ENCODE data around the gene VWA3B. TPM values are rescaled to one million over a fixed set of nuclear protein-coding genes. Genes with fewer than 3 reads are reported as not detected.

Gene VWA3B
- total RNA-seq, 1 experiment from 2014 or later, result not detected

DNA sequence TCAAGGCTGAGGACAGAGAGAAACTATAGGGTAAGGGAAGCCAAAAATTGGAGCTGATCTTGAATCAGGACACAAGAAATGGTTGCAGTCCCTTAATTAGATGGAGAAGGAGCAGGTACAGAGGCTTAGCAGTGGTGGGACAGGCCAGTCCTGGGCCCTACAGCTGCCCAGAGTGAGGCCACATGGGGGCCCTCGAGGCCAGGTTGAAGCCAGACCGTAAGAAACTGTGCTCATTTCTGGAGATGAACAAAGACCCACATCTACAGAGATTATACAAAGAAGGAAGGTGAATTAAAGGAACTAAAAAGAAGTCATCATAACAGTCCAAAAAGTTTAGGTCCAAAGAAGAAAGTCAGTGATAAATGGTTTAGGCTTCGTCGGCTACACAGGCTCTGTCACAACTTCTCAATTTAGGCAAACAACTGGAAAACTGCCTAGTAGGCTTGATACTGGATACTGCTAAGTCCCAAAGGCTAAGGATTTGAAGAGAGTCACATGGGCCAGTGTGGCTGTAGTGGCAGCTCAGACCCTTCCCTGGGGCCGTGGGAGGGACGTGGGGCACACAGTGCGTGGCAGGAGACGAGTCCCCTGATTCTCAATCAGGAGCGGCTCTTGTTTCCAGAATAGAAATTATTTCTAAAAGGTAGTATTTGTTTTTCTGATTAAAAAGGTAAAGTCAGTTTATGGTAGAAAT, 208.9 kb downstream of the VWA3B start:
- H3K9ac ChIP-seq (ENCODE audit: low read length), result no peak overlapping the region
- DNase-seq, result no peak
- H3K9me2 ChIP-seq (replicated peaks; ENCODE audit: insufficient read depth, low read length), result no peaks in the 10 kb centered on the region
- H3K79me2 ChIP-seq (ENCODE audit: low read length), result no peaks in the 10 kb centered on the region
- no peak overlapping the region for H3K4me2 ChIP-seq (ENCODE audit: low read depth, low read length, poor library complexity, severe bottlenecking)
- H4K20me1 ChIP-seq (ENCODE audit: insufficient read depth, low read depth, low read length), result no peaks in the 10 kb centered on the region
- no peak overlapping the region for H3K27ac ChIP-seq (ENCODE audit: low read length)
- no peaks in the 10 kb centered on the region for H3K9me3 ChIP-seq (ENCODE audit: low read length)
- no peak overlapping the region for H2AFZ ChIP-seq (ENCODE audit: low read length)
- no peaks in the 10 kb centered on the region for H3K4me1 ChIP-seq (ENCODE audit: low read length)
- H3K4me3 ChIP-seq (ENCODE audit: low read length), result no peak overlapping the region
- no peaks in the 10 kb centered on the region for H3K27me3 ChIP-seq (ENCODE audit: low read length)
- H3K36me3 ChIP-seq (ENCODE audit: insufficient read depth, low read length), result no peaks in the 10 kb centered on the region

DNA sequence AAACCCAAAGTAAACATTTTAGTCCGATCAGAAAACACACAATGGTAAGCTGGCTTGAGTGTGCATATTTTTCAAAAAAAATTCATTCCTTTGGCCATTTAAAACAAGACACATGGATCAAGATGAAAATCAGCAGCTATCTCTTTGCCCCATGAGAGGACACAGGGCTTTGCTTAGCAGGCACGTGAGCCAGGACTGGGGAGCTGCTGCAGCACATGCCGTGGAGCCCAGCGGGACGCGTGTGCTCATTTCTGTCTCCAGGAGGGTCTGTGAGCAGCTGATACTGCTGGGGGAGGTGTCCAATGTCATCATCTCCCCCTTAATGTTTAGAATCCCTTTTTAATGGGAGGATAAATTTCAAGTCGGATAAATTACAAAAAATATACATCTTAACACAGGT, 209.5 kb downstream of the VWA3B start:
- no peaks in the 10 kb centered on the region for H3K4me1 ChIP-seq (ENCODE audit: low read length)
- no peak overlapping the region for H3K9ac ChIP-seq (ENCODE audit: low read length)
- H3K27ac ChIP-seq (ENCODE audit: low read length), result no peak overlapping the region
- no peaks in the 10 kb centered on the region for H3K36me3 ChIP-seq (ENCODE audit: insufficient read depth, low read length)
- no peaks in the 10 kb centered on the region for H3K27me3 ChIP-seq (ENCODE audit: low read length)
- no peak overlapping the region for H3K4me3 ChIP-seq (ENCODE audit: low read length)
- H3K9me2 ChIP-seq (replicated peaks; ENCODE audit: insufficient read depth, low read length), result no peaks in the 10 kb centered on the region
- DNase-seq, result no peak
- H2AFZ ChIP-seq (ENCODE audit: low read length), result no peak overlapping the region
- no peaks in the 10 kb centered on the region for H3K79me2 ChIP-seq (ENCODE audit: low read length)
- H3K4me2 ChIP-seq (ENCODE audit: low read depth, low read length, poor library complexity, severe bottlenecking), result no peak overlapping the region
- no peaks in the 10 kb centered on the region for H4K20me1 ChIP-seq (ENCODE audit: insufficient read depth, low read depth, low read length)
- H3K9me3 ChIP-seq (ENCODE audit: low read length), result no peaks in the 10 kb centered on the region

DNA sequence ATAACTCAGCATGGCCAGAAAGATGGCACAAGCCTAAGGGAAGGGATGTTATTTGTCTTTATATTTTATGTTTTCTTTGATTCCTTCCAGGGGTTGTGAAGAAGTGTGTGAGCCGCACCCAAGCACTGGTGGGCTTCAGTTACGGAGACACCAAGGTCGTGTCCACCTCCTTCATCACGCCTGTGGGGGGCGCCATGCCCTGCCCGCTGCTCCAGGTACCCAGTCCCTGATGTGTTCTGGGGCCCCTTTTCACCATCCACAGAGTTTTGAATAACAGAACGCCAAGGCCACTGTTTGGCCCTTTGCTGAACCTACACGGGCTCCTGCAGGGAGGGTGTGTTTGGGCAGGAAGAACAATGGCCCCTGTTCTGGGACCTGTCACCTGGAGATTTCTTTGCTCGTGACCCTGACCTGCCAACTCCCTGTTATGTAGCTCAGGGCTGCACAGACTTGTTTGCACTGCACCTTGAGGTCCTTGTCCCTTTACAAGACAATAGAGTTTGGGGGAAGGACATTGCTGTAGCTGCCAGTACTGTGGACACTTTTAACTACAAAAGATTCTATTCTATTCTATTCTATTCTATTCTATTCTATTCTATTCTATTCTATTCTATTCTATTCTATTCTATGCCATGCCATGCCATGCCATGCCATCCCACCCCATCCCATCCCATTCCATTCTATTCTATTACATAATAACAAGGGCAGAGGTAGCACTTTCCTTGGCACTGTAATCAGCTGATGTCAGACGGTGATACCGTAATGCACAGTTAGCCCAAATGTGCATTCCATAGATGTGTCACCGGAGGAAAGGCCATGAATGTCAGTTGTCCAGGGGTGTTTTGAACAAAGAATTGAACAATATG, 211.1 kb downstream of the VWA3B start:
- Histone ChIP-seq H3K27ac (ENCODE audit: low read length) (no peak overlapping the region), H3K79me2 (ENCODE audit: low read length) (no peaks in the 10 kb centered on the region), H3K27me3 (ENCODE audit: low read length) (peaks cover 3% of the 10 kb centered on the region; the same call in 1 of the 2 replicates), H3K36me3 (ENCODE audit: insufficient read depth, low read length) (no peaks in the 10 kb centered on the region), H3K4me2 (ENCODE audit: low read depth, low read length, poor library complexity, severe bottlenecking) (no peak overlapping the region), H4K20me1 (ENCODE audit: insufficient read depth, low read depth, low read length) (no peaks in the 10 kb centered on the region), H3K9me2 (replicated peaks; ENCODE audit: insufficient read depth, low read length) (no peaks in the 10 kb centered on the region), H3K4me1 (ENCODE audit: low read length) (no peaks in the 10 kb centered on the region), H3K9me3 (ENCODE audit: low read length) (no peaks in the 10 kb centered on the region), H3K4me3 (ENCODE audit: low read length) (no peak overlapping the region), H3K9ac (ENCODE audit: low read length) (no peak overlapping the region), H2AFZ (ENCODE audit: low read length) (no peak overlapping the region)
- no peak for DNase-seq

DNA sequence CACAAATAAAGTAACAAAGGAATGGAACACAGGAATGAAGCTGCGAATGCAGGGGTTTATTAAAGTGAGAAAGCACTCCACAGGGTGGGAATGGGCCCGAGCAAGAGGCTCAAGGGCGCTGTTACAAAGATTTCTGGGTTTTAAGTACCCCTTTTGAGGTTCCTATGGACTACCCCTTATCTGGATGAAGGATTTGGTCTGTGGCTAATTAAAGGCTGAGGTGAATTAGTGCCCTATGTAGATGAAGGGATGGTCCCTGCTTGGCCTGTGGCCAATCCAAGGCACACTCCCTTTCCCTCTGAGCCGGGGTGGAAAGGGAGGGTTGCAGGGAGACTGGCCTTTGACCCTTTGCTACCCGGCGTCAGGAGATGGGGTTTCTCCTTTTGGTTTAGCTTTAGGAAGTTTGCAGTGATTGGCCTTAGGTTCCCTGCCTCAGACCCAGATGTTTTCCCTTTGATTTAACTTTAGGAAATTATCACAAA, 211.8 kb downstream of the VWA3B start:
- H3K36me3 ChIP-seq (ENCODE audit: insufficient read depth, low read length), result no peaks in the 10 kb centered on the region
- H2AFZ ChIP-seq (ENCODE audit: low read length), result no peak overlapping the region
- H3K9me3 ChIP-seq (ENCODE audit: low read length), result no peaks in the 10 kb centered on the region
- no peak overlapping the region for H3K4me3 ChIP-seq (ENCODE audit: low read length)
- no peak for DNase-seq
- H3K4me1 ChIP-seq (ENCODE audit: low read length), result no peaks in the 10 kb centered on the region
- no peak overlapping the region for H3K9ac ChIP-seq (ENCODE audit: low read length)
- no peak overlapping the region for H3K4me2 ChIP-seq (ENCODE audit: low read depth, low read length, poor library complexity, severe bottlenecking)
- H3K9me2 ChIP-seq (replicated peaks; ENCODE audit: insufficient read depth, low read length), result no peaks in the 10 kb centered on the region
- no peaks in the 10 kb centered on the region for H4K20me1 ChIP-seq (ENCODE audit: insufficient read depth, low read depth, low read length)
- no peaks in the 10 kb centered on the region for H3K79me2 ChIP-seq (ENCODE audit: low read length)
- peaks cover 3% of the 10 kb centered on the region; the same call in 1 of the 2 replicates for H3K27me3 ChIP-seq (ENCODE audit: low read length)
- H3K27ac ChIP-seq (ENCODE audit: low read length), result no peak overlapping the region

DNA sequence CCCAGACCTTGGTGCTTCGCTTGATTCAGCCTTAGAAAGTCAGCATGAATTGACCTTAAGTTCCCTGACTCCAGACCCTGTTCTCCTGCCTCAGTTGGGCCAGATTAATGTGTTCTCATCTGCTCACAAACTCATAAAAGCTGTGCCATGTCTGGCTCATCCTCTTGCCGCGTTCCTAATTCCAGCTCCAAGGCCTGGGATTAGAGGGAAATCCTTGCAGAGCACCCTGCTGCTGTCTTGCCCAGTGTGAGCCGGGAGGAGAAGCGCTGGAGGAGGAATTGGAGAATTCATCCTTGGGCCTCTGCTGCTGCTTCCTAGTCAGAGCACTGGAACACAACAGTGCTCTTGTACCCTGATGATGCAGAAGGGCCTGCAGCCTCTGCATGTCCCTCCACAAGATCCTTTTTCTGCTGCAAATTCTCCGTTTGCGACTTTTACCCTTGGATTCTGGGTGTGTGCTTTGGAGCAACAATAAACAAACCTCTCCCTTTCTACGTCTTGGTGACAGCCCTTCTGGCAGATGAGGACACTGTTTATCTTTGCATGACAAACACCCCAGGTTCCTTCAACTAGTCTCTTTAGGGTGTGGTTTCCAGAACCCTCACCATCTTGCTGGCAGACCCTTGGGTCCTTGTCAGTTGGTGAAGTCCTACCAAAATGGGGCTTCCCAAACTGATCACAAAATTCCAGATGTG, 212.4 kb downstream of the VWA3B start:
- Histone ChIP-seq H3K27me3 (ENCODE audit: low read length) (peaks cover 3% of the 10 kb centered on the region; the same call in 1 of the 2 replicates), H3K9me2 (replicated peaks; ENCODE audit: insufficient read depth, low read length) (no peaks in the 10 kb centered on the region), H4K20me1 (ENCODE audit: insufficient read depth, low read depth, low read length) (no peaks in the 10 kb centered on the region), H3K4me3 (ENCODE audit: low read length) (no peak overlapping the region), H3K79me2 (ENCODE audit: low read length) (no peaks in the 10 kb centered on the region), H3K27ac (ENCODE audit: low read length) (no peak overlapping the region), H3K4me2 (ENCODE audit: low read depth, low read length, poor library complexity, severe bottlenecking) (no peak overlapping the region), H3K9me3 (ENCODE audit: low read length) (no peaks in the 10 kb centered on the region), H2AFZ (ENCODE audit: low read length) (no peak overlapping the region), H3K36me3 (ENCODE audit: insufficient read depth, low read length) (no peaks in the 10 kb centered on the region), H3K9ac (ENCODE audit: low read length) (no peak overlapping the region), H3K4me1 (ENCODE audit: low read length) (no peaks in the 10 kb centered on the region)
- no peak for DNase-seq

DNA sequence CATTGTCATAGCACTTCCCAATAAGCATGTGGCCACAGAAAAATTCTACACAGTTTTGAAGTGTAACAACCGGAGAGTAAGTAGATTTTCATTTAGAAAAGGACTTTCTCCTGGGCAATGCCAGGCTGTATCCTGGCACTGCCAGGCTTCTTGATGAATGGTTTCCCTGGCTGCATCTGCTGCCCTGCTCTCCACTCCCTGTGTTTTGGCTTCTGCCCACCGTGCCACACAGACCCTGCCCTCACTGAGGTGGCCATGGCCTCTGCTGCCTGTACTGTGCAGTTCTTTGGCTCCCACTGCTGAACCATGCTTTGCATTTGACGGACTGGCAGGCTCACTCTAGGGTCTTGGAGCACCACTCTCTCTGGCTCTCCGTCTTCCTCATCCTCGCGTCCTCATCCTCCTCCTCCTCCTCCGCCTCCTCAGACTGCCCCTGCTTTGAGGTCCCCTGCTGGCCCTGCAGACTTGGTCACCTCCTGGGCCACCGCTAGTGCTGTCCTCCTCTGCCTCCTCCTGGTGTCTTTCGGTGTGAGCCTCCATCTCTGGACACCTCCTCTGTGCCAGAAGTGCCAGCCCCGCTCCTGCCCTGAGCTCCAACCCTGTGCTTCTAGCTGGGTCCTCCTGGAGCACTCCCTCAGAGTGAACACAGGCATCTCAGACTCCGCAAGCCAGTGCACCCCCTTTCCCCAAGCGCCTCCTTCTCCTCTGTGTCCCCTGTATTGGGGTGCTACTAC, 213.3 kb downstream of the VWA3B start:
- H3K36me3 ChIP-seq (ENCODE audit: insufficient read depth, low read length), result no peaks in the 10 kb centered on the region
- H3K4me3 ChIP-seq (ENCODE audit: low read length), result no peak overlapping the region
- H3K9ac ChIP-seq (ENCODE audit: low read length), result no peak overlapping the region
- no peaks in the 10 kb centered on the region for H3K9me3 ChIP-seq (ENCODE audit: low read length)
- H3K27me3 ChIP-seq (ENCODE audit: low read length), result peaks cover 3% of the 10 kb centered on the region; the same call in 1 of the 2 replicates
- H2AFZ ChIP-seq (ENCODE audit: low read length), result no peak overlapping the region
- no peaks in the 10 kb centered on the region for H3K79me2 ChIP-seq (ENCODE audit: low read length)
- H3K4me2 ChIP-seq (ENCODE audit: low read depth, low read length, poor library complexity, severe bottlenecking), result no peak overlapping the region
- no peaks in the 10 kb centered on the region for H4K20me1 ChIP-seq (ENCODE audit: insufficient read depth, low read depth, low read length)
- H3K4me1 ChIP-seq (ENCODE audit: low read length), result no peaks in the 10 kb centered on the region
- no peak for DNase-seq
- H3K9me2 ChIP-seq (replicated peaks; ENCODE audit: insufficient read depth, low read length), result no peaks in the 10 kb centered on the region
- H3K27ac ChIP-seq (ENCODE audit: low read length), result no peak overlapping the region

DNA sequence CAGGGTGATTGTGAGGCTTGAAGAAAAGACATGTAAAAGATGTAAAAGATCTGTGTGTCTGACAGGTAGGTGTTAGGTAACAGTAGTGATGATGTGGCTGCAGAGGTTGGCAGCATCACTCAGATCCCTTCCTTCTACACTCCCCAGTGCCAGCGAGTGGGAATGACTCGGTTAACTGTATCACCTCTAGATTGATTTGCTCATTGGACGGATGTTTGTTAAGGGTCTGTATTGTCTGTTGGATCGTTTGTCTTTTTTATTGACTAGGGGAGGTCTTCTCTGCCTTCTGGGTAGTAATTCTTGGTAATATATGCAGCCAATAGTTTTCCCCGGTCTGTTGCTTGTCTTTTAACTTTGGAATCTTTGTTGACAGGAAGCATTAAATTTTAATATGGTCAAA, 214.5 kb downstream of the VWA3B start:
- Histone ChIP-seq H3K9ac (ENCODE audit: low read length) (no peak overlapping the region), H3K27ac (ENCODE audit: low read length) (no peak overlapping the region), H3K4me3 (ENCODE audit: low read length) (no peak overlapping the region), H3K9me3 (ENCODE audit: low read length) (no peaks in the 10 kb centered on the region), H3K4me2 (ENCODE audit: low read depth, low read length, poor library complexity, severe bottlenecking) (no peak overlapping the region), H3K79me2 (ENCODE audit: low read length) (no peaks in the 10 kb centered on the region), H2AFZ (ENCODE audit: low read length) (no peak overlapping the region), H3K4me1 (ENCODE audit: low read length) (no peaks in the 10 kb centered on the region; the same call in 1 of the 2 replicates), H3K36me3 (ENCODE audit: insufficient read depth, low read length) (no peaks in the 10 kb centered on the region), H4K20me1 (ENCODE audit: insufficient read depth, low read depth, low read length) (no peaks in the 10 kb centered on the region), H3K27me3 (ENCODE audit: low read length) (peaks cover 3% of the 10 kb centered on the region; the same call in 1 of the 2 replicates), H3K9me2 (replicated peaks; ENCODE audit: insufficient read depth, low read length) (no peaks in the 10 kb centered on the region)
- DNase-seq, result no peak

Data from Karpas-422 (cell line).